Calu3 (cell line): ENCODE data around the gene WDR82. TPM values are rescaled to one million over a fixed set of nuclear protein-coding genes. Genes with fewer than 3 reads are reported as not detected.

Experiments
- Bru-seq: library from RNA; stranded (reverse); fragments of 400-500 nt; gene quantifications from one replicate; lab custom pipeline; 2021; lab: Mats Ljungman, UMichigan
- BruChase-seq, 2 experiments: library from RNA; stranded (reverse); fragments of 400-500 nt; gene quantifications; one replicate each; lab custom pipeline; 2021; lab: Mats Ljungman, UMichigan
- BruUV-seq: library from RNA; stranded (reverse); fragments of 400-500 nt; replicated peaks from 2 replicates; lab custom pipeline; 2021; lab: Mats Ljungman, UMichigan
- CTCF ChIA-PET: fragments of 300-600 bp; sonication (Branson Sonifier 250); formaldehyde crosslinking; loops from one replicate; lab custom pipeline; 2022; ENCODE audit warnings: antibody characterized with exemption; lab: Charles Lee
- DNase-seq: peaks from one replicate; pipeline ENCODE4 v3.0.0; 2022
- H3K27ac Mint-ChIP-seq: one replicate; pipeline ENCODE4 v1.8.0; 2022; ENCODE audit warnings: mixed read lengths; ENCODE audit not compliant: unreplicated experiment
- H3K27me3 Mint-ChIP-seq: one replicate; pipeline ENCODE4 v1.8.0; 2022; ENCODE audit warnings: mixed read lengths; ENCODE audit not compliant: unreplicated experiment
- H3K36me3 Mint-ChIP-seq: one replicate; pipeline ENCODE4 v1.8.0; 2022; ENCODE audit warnings: mild to moderate bottlenecking, moderate library complexity, mixed read lengths; ENCODE audit not compliant: insufficient read depth, unreplicated experiment
- H3K4me1 Mint-ChIP-seq: one replicate; pipeline ENCODE4 v1.8.0; 2022; ENCODE audit warnings: mild to moderate bottlenecking, low read depth, mixed read lengths; ENCODE audit not compliant: unreplicated experiment
- H3K4me3 Mint-ChIP-seq: one replicate; pipeline ENCODE4 v1.8.0; 2022; ENCODE audit warnings: mild to moderate bottlenecking, low read depth, moderate library complexity, mixed read lengths; ENCODE audit not compliant: unreplicated experiment
- H3K9me3 Mint-ChIP-seq: one replicate; pipeline ENCODE4 v1.8.0; 2022; ENCODE audit warnings: low read depth, mixed read lengths; ENCODE audit not compliant: unreplicated experiment
- CTCF ChIP-seq: fragments of 200-600 bp; IDR thresholded peaks from one replicate; pipeline ENCODE4 v1.8.0; 2022; ENCODE audit warnings: antibody characterized with exemption; ENCODE audit not compliant: unreplicated experiment
- intact Hi-C: fragments of 100-400 bp; cut with micrococcal nuclease; formaldehyde crosslinking; loops from one replicate; pipeline ENCODE4 v1.10.0; 2022; ENCODE audit not compliant: unreplicated experiment
- long read RNA-seq: library from polyadenylated mRNA; stranded (forward); transcript quantifications from one replicate; pipeline ENCODE4 v2.0.0, GENCODE V29; 2022
- total RNA-seq: library from RNA; stranded (reverse); gene quantifications from 2 replicates; pipeline ENCODE4 v1.2.3, GENCODE V29; 2022

Gene WDR82, protein sequence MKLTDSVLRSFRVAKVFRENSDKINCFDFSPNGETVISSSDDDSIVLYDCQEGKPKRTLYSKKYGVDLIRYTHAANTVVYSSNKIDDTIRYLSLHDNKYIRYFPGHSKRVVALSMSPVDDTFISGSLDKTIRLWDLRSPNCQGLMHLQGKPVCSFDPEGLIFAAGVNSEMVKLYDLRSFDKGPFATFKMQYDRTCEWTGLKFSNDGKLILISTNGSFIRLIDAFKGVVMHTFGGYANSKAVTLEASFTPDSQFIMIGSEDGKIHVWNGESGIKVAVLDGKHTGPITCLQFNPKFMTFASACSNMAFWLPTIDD
- total RNA-seq (55.4 and 59.7 TPM in 2 replicates), Bru-seq, nascent RNA (percentile 96 among the genes with signal in this experiment), BruChase-seq, experiment 1, labeled RNA remaining after a 6-hour chase (percentile 90 among the genes with signal in this experiment), BruChase-seq, experiment 2, labeled RNA remaining after a 2-hour chase (percentile 97 among the genes with signal in this experiment)
- long read RNA-seq, full-length matches to known transcripts: 1 of 19 reads
- long read RNA-seq, partial matches to known transcripts: 1 of 19 reads
- long read RNA-seq, other reads (novel, unspliced or antisense): 17 of 19 reads

- CTCF ChIA-PET: interaction anchor here (0.6 to 1.3 kb wide), 8 partner anchors 11 to 257 kb away, joined by 3 to 9 read pairs (median 4); partner anchors contain the start of gene TWF2
- intact Hi-C loops: loop anchor here (5.0 kb wide), 1 partner anchor 41 kb away; the partner anchor contains the start of gene TWF2
- no peak for TF ChIP-seq CTCF
- DNase-seq: peak; percentile 99
- Mint-ChIP-seq H3K36me3 (peaks cover 62% of the 10 kb centered on the region), H3K4me1 (peaks cover 50% of the 10 kb centered on the region), H3K27me3 (no peaks in the 10 kb centered on the region), H3K27ac (peak within 1 kb of the TSS; percentile 99), H3K9me3 (no peaks in the 10 kb centered on the region), H3K4me3 (peak within 1 kb of the TSS; percentile 99)
- no TSS peak for BruUV-seq
Observed at GRCh38 chr3:52278510-52279069, at the start of gene WDR82. TSS of gene WDR82 (minus strand) at chr3:52278649. CDS start at chr3:52278361, 288 bp downstream.

GRCh38 chr3:52327486-52328290, 49.2 kb upstream of the WDR82 start:
- BruUV-seq: no TSS peak
- Mint-ChIP-seq H3K27ac (no peak overlapping the region), H3K4me3 (no peak overlapping the region)

GRCh38 chr3:52326976-52327375, 48.5 kb upstream of the WDR82 start:
- DNase-seq: no peak
- no peak for TF ChIP-seq CTCF
- Mint-ChIP-seq H3K36me3 (no peaks in the 10 kb centered on the region), H3K27ac (no peak overlapping the region), H3K4me3 (no peak overlapping the region), H3K9me3 (no peaks in the 10 kb centered on the region), H3K4me1 (no peaks in the 10 kb centered on the region), H3K27me3 (no peaks in the 10 kb centered on the region)
- intact Hi-C loops: no loop called here
- CTCF ChIA-PET: no interaction called here
- no TSS peak for BruUV-seq

More at GRCh38 chr3:52327486-52328290, 49.2 kb upstream of the WDR82 start:
- TF ChIP-seq CTCF: no peak
- H3K9me3 Mint-ChIP-seq: no peaks in the 10 kb centered on the region
- no peaks in the 10 kb centered on the region for H3K36me3 Mint-ChIP-seq
- H3K4me1 Mint-ChIP-seq: no peaks in the 10 kb centered on the region
- intact Hi-C loops: no loop called here
- no peak for DNase-seq
- CTCF ChIA-PET: no interaction called here
- H3K27me3 Mint-ChIP-seq: no peaks in the 10 kb centered on the region

GRCh38 chr3:52325686-52326085, 47.2 kb upstream of the WDR82 start:
- no peaks in the 10 kb centered on the region for H3K9me3 Mint-ChIP-seq
- no peaks in the 10 kb centered on the region for H3K27me3 Mint-ChIP-seq
- intact Hi-C loops: no loop called here
- no TSS peak for BruUV-seq
- H3K36me3 Mint-ChIP-seq: no peaks in the 10 kb centered on the region
- no peaks in the 10 kb centered on the region for H3K4me1 Mint-ChIP-seq
- TF ChIP-seq CTCF: no peak
- DNase-seq: no peak
- H3K27ac Mint-ChIP-seq: no peak overlapping the region
- H3K4me3 Mint-ChIP-seq: no peak overlapping the region
- CTCF ChIA-PET: no interaction called here
